ENCODE results near the gene CSMD2. TPM values are rescaled to one million over a fixed set of nuclear protein-coding genes. Genes with fewer than 3 reads are reported as not detected.

CSMD2 gene
- total RNA-seq, 1 experiment from 2014 or later, result 2.8 TPM

- POLR2A ChIA-PET (ENCODE audit: low non-redundant PET), result no interaction called here
- no TSS peak for BruUV-seq (replicated peaks)
These were observed 603.5 kb downstream of the CSMD2 start for GRCh38 chr1:33561576-33561975.

DNA sequence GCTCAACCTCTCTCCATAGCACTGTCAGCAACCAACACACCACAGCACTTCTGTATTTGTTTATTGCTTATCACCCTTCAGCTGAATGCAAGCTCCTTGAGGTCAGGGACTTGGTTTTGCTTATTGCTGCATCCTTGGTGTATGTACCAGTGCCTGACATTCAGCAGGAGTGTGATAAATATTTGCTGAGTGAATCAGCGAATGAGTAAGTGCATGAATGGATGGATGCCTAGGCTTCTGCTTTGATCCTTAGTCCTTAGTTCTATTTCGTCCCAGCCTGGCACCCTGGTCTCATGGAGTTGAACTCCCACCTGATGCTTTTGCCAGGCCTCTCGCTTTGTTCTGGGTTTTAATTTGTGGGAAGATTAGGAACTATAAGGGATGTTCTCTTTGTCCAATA, 604.4 kb downstream of the CSMD2 start:
- BruUV-seq (replicated peaks), result no TSS peak
- Histone ChIP-seq H3K36me3 (ENCODE audit: insufficient read depth, low read length, poor library complexity, severe bottlenecking) (no peaks in the 10 kb centered on the region), H3K27me3 (replicated peaks; ENCODE audit: insufficient read depth, low read depth, low read length, poor library complexity) (peaks cover 7% of the 10 kb centered on the region), H3K4me1 (ENCODE audit: insufficient read depth, low read length, poor library complexity, severe bottlenecking) (no peaks in the 10 kb centered on the region), H3K9me3 (ENCODE audit: low read depth, low read length, poor library complexity, severe bottlenecking) (no peaks in the 10 kb centered on the region), H3K4me3 (ENCODE audit: low read depth, low read length, poor library complexity, severe bottlenecking) (no peak overlapping the region), H3K27ac (ENCODE audit: low read depth, low read length, poor library complexity, severe bottlenecking) (no peak overlapping the region)
- POLR2A ChIA-PET (ENCODE audit: low non-redundant PET), result no interaction called here
- intact Hi-C loops (cut with micrococcal nuclease; ENCODE audit: unreplicated experiment), result no loop called here
- no peak for TF ChIP-seq EZH2 (IDR thresholded peaks at IDR 0.05; ENCODE audit: borderline replicate concordance, low read depth, low read length, poor library complexity, severe bottlenecking)
- TF ChIP-seq, protein P1, sequence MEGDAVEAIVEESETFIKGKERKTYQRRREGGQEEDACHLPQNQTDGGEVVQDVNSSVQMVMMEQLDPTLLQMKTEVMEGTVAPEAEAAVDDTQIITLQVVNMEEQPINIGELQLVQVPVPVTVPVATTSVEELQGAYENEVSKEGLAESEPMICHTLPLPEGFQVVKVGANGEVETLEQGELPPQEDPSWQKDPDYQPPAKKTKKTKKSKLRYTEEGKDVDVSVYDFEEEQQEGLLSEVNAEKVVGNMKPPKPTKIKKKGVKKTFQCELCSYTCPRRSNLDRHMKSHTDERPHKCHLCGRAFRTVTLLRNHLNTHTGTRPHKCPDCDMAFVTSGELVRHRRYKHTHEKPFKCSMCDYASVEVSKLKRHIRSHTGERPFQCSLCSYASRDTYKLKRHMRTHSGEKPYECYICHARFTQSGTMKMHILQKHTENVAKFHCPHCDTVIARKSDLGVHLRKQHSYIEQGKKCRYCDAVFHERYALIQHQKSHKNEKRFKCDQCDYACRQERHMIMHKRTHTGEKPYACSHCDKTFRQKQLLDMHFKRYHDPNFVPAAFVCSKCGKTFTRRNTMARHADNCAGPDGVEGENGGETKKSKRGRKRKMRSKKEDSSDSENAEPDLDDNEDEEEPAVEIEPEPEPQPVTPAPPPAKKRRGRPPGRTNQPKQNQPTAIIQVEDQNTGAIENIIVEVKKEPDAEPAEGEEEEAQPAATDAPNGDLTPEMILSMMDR (conservative IDR thresholded peaks at IDR 0.05; ENCODE audit: low read depth, low read length), result no peak
- CTCF ChIA-PET, result no interaction called here
- DNase-seq (ENCODE audit: low spot score), result no peak

More at GRCh38 chr1:33561576-33561975, 603.5 kb downstream of the CSMD2 start:
- DNase-seq (ENCODE audit: low spot score), result no peak
- H3K36me3 ChIP-seq (ENCODE audit: insufficient read depth, low read length, poor library complexity, severe bottlenecking), result no peaks in the 10 kb centered on the region
- H3K9me3 ChIP-seq (ENCODE audit: low read depth, low read length, poor library complexity, severe bottlenecking), result no peaks in the 10 kb centered on the region
- H3K4me1 ChIP-seq (ENCODE audit: insufficient read depth, low read length, poor library complexity, severe bottlenecking), result no peaks in the 10 kb centered on the region
- no peak overlapping the region for H3K4me3 ChIP-seq (ENCODE audit: low read depth, low read length, poor library complexity, severe bottlenecking)
- CTCF ChIA-PET, result no interaction called here
- H3K27me3 ChIP-seq (replicated peaks; ENCODE audit: insufficient read depth, low read depth, low read length, poor library complexity), result peaks cover 7% of the 10 kb centered on the region
- intact Hi-C loops (cut with micrococcal nuclease; ENCODE audit: unreplicated experiment), result no loop called here
- H3K27ac ChIP-seq (ENCODE audit: low read depth, low read length, poor library complexity, severe bottlenecking), result no peak overlapping the region
- TF ChIP-seq, protein P1 (conservative IDR thresholded peaks at IDR 0.05; ENCODE audit: low read depth, low read length), result no peak
- TF ChIP-seq EZH2 (IDR thresholded peaks at IDR 0.05; ENCODE audit: borderline replicate concordance, low read depth, low read length, poor library complexity, severe bottlenecking), result no peak

DNA sequence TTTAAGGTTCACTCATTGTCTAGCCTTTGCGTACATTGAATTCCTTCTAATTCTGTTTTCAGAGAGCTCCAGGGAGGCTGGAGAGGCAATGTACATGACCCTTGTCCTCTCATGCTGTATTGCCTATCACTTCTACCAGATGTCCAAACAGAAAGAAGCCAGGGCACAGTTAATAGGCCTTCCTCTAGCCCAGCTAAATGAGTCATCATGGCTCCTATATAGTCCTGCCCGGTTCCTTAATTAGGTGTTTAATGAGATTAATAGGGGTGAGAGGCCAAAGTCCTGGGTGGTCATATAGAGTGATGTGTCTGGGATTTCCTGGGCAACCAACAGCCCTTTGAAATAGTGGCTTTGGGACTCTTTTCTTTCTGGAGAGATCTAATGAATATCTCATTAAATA, 616.3 kb downstream of the CSMD2 start:
- no peaks in the 10 kb centered on the region for H3K36me3 ChIP-seq (ENCODE audit: insufficient read depth, low read length, poor library complexity, severe bottlenecking)
- no TSS peak for BruUV-seq (replicated peaks)
- H3K4me3 ChIP-seq (ENCODE audit: low read depth, low read length, poor library complexity, severe bottlenecking), result no peak overlapping the region
- POLR2A ChIA-PET (ENCODE audit: low non-redundant PET), result no interaction called here
- DNase-seq (ENCODE audit: low spot score), result no peak
- H3K4me1 ChIP-seq (ENCODE audit: insufficient read depth, low read length, poor library complexity, severe bottlenecking), result no peaks in the 10 kb centered on the region
- CTCF ChIA-PET, result no interaction called here
- no peak overlapping the region for H3K27ac ChIP-seq (ENCODE audit: low read depth, low read length, poor library complexity, severe bottlenecking)
- no peaks in the 10 kb centered on the region for H3K27me3 ChIP-seq (replicated peaks; ENCODE audit: insufficient read depth, low read depth, low read length, poor library complexity)
- no peaks in the 10 kb centered on the region for H3K9me3 ChIP-seq (ENCODE audit: low read depth, low read length, poor library complexity, severe bottlenecking)
- TF ChIP-seq, protein P1 (conservative IDR thresholded peaks at IDR 0.05; ENCODE audit: low read depth, low read length), result no peak
- no peak for TF ChIP-seq EZH2 (IDR thresholded peaks at IDR 0.05; ENCODE audit: borderline replicate concordance, low read depth, low read length, poor library complexity, severe bottlenecking)
- intact Hi-C loops (cut with micrococcal nuclease; ENCODE audit: unreplicated experiment), result no loop called here
